CD4-positive, alpha-beta T cell treated with Interleukin-17A for 1 hour (primary cell): ENCODE data around the gene ADAMTS2.

Experiments
- DNase-seq: peaks from one replicate; pipeline ENCODE4 v3.0.0-alpha.2; 2020

Gene ADAMTS2

DNA sequence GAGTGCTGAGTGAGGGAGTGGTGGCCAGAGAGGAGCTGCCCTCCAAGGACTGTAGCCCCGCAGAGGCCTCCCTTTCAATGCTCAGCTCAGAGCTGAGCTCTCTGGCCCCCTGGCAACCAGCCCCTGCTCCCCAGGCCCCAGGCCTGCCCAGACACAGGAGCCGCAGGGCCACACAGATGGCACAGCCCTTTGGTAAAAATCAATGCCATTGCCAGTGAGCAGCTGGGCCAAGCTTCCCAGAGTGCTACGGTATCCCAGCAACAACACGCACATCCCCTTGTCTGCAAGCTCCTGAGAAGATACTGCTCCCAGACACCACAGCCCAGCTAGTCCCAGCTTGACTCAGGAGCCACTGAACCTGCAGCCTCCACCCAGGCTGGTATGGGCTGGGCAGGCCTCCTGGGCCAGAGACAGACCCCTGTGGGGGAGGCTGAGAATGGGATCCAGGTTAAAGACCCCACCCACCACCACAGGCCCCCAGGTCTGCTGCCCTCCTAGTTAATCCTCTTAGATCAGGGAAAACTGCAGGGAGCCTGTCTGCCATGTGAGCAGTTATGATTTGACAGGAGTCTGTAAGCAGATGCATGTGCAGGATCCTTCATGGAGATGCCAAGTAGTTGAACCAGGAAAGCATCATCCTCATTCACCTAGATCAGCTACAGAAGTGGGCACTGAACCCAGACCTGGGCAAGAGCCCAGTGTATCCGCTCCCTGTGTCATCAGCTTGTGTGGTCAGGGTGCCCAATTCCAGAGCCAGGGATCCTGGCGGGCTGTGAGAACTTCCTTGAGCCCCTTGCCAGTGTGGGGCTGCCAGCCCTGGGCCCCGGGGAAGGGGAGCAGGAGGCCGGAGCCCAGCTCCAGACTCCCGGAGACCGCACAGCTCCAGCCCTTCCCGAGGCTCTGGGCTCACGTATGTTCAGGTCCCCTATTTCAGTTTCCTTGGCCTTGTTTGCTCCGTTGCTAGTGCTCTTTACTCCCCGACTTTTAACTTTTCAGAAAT, 26.7 kb upstream of the ADAMTS2 start:
- no peak for DNase-seq

GRCh38 chr5:179371121-179371510, 25.9 kb upstream of the ADAMTS2 start:
- DNase-seq, result no peak

DNA sequence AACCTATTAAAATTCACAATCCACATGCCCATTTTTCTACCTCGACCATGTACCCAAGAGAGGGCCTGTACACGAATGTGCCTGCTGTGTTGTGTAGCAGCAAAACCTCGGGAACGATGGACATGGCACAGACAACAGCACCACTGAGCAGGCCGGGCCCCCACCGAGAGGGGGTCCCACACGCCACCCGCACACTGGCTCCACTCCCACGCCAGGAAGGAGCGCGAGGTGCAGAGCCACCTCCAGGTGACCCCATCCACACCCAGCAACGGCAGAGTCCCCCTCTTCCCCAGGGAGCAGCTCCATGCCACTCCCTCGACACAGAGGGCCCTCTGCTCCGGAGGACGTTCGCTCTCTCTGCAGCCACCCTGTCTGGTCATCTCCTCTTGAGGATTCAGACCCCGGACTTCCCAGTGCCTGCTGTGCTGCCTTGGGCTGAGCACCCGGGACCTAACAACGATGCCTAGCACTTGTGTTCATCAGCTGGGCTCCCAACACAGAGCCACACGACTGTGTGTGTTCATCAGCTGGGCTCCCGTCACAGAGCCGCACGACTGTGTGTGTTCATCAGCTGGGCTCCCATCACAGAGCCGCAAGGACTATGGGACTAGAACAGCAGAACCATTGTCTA, 25.3 kb upstream of the ADAMTS2 start:
- no peak for DNase-seq

DNA sequence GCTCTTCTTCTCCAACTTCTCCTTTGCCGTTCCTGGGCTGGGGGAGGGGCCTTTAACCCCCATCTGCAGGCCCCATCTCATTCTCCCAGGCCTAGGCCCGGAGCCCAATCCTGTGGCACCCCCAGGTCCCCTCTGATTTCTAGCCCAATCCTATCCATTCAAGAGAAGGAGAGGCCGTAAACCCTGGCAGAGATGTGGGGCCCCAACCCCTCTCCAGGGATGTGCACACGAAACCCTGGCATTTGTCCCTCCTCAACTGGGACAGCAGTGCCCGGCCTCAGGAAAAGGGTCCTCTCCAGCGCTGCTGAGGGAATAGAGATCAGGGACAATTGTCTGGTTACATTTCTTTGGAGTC, 24.2 kb upstream of the ADAMTS2 start:
- DNase-seq, result no peak

GRCh38 chr5:179368806-179369529, 23.7 kb upstream of the ADAMTS2 start:
- DNase-seq, result no peak

DNA sequence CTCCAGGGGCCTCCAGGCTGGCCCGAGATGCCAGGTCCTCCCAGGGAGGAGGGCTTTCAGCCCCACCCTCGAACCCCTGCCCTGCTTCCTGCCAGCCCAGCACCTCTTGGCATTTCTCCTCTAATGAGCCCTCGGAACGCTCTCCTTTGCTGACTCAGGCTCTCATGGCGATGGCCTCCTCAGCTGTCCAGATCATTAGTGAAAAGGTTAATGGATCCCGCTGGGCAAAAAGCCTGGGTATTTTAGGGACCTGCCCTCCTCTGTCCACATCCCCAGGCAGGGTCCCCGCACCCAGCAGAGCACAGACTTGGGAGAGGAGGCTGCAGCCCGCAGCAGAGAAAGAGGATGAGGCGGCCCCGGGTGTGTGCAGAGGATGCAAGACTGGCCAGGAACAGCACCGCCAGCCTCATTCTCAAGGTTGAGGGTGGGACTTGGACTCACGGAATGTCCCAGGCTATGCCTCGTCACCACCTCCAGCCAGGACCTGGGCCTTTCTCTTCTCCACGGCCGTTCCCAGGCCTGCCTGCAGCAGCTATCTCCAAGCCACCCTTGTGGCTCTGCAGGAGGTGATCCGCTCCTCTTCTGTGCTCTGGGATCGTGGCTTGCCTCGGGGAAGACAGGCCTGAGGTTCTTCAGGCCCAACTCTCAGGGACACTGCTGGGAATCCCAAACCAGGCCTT, 23.0 kb upstream of the ADAMTS2 start:
- no peak for DNase-seq

GRCh38 chr5:179367491-179367890, 22.2 kb upstream of the ADAMTS2 start:
- DNase-seq, result no peak

- no peak for DNase-seq
Observed at GRCh38 chr5:179362355-179362754, 17.1 kb upstream of the ADAMTS2 start.

DNA sequence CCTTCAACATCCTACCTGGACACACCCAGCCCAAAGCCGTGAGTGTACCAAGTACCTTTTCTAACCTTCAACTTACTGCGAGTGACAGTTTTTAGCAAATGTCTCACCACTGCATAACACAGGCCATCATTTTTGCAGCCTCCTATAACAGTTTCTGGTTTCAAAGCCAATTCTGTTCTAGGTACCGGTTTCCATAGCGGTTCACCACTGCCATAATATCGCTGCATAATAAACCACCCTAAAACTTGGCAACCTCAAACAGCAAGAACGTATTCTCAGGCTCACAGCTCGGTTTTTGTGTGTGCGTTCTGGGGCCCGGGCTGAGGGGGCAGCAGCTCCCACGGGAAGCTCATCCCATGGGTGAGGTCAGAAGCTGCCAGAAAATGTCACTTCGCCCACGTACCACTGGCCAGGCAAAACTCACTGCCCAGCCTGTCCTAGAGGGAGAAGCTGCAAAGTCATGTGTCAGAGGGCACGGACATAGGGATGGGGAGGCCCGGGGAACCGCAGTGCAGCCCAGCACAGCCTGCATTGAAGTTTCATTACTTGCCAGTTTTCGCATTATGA, 15.9 kb upstream of the ADAMTS2 start:
- DNase-seq, result no peak

GRCh38 chr5:179357031-179357430, 11.8 kb upstream of the ADAMTS2 start:
- no peak for DNase-seq

DNA sequence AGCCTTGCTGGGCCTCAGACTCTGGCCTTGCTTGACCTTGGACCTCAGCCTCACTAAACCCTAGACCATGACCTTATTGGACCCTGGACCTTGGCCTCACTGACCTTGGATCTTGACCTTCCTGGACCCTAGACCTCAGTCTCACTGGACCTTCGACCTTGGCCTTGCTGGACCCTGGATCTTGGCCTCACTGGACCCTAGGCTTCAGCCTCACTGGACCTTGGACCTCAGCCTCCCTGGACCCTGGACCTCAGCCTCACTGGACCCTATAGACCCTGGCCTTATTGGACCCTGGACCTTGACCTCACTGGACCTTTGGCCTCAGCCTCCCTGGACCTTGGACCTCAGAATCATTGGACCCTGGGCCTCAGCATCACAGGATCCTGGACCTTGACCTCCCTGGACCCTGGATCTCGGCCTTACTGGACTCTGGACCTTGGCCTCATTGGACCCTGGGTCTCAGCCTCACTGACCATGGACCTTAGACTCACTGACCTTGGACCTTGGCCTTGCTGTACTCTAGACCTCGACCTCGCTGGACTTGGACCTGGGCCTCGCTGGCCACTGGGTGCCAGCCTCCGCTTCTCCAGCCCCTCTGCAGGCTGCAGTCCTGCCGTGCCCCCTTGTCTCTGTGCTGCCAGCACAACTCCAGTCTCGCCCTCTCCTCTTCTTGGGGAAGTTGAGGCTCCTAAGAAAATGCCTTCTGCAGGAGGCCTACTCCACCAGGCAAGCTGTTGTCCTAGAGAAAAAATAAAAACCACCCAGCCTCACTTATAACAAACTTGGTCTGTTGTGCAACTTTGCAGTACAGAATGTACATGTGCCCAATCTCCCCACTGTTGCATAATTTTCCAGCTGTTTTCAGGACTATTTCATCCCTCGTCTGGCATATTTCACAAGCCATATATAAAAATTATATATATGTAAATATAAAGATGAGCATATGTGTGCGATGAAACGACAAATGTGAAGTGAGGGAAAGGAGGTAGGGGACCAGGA, 11.0 kb upstream of the ADAMTS2 start:
- DNase-seq, result no peak

- no peak for DNase-seq
Observed at GRCh38 chr5:179354305-179354882, 9.1 kb upstream of the ADAMTS2 start.

DNA sequence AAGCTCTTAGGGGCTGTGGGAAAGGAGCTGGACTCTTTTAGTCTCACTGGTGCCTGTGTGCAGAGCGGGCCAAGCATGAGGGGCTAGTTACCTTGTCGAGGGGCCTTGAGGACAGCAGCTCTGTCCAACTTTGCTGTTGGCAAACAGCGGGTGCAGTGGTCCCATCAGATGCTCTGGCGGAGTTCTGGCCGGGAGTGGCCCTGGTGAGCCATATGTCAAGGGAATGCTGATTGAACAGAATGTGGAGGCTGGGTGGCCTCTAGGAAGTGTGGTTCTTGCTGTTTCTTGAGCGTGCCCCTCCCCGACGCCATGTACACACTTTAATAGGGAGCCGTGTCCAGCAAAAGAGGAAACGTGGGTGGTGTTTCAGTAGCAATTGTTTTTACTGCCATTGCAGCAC, 3.6 kb upstream of the ADAMTS2 start:
- DNase-seq, result no peak

- DNase-seq, result no peak
Observed at GRCh38 chr5:179348011-179348530, 2.8 kb upstream of the ADAMTS2 start.

GRCh38 chr5:179347581-179347980, 2.3 kb upstream of the ADAMTS2 start:
- DNase-seq, result no peak

GRCh38 chr5:179346875-179347274, 1.6 kb upstream of the ADAMTS2 start:
- DNase-seq, result no peak

DNA sequence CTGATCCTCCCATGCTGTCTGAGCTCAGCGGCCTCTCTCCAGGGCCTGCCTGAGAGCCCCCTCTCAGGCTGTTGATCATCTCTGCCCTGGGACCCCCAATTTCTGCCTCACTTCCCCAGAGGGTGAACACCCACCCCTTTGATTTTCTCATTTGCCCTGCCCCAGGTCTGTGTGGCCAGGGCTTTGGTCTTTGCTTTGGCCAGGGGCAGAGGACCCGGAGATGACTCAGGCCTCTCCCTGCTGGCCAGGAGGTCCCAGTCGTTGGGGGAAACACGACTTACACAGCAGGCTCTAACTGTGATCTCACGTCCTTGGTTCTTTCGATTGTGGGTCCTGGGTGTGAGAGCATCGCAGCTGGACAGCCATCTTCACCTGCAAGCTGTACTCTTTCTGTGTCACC, 1.1 kb upstream of the ADAMTS2 start:
- no peak for DNase-seq

GRCh38 chr5:179345183-179345432, 153 bp downstream of the ADAMTS2 start:
- no peak for DNase-seq

GRCh38 chr5:179344431-179345182, 654 bp downstream of the ADAMTS2 start:
- no peak for DNase-seq

DNA sequence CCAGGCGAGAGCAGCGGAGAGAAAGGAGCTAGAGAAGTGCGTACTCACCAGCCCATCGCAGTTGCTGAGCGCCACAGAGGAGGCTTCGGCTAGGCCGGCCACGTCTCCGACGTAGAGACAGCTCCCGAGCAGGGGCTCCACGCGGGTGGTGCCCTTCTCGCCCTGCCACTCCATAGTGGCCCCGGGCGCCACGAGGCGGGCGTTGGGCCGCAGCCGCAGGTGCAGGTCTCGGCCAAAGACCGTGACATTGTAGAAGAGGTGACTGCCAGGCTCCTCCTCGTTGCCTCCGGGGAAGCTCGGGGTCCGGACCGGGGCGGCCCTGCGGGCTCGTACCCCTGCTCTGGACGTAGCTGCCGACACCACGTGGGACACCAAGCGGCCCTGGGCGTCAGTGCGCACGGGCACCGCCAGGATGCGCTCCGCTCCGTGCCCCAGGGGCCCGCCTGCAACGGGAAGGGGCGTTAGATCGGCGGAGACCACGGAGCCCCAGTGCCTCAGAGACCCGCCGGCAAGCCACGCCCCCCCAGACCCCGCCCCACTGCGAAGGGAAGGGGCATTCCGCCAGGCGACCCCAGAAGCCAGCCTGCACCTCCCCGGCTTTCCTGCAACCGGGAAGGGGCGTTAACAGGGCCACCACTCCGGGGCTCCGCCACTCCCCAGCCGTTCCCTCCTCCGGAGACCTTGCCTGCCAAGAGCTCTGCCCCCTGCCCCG, 1.4 kb downstream of the ADAMTS2 start:
- no peak for DNase-seq
